HEK293T (cell line): ENCODE measurements around the gene PCDHGC4.

ENCODE experiments used
- ARNT ChIP-seq: fragments of 450-650 bp; IDR thresholded peaks from 2 replicates; pipeline ENCODE4 v1.6.1; 2017; ENCODE audit warnings: mild to moderate bottlenecking
- BHLHE40 ChIP-seq: fragments of 450-650 bp; IDR thresholded peaks from 2 replicates; pipeline ENCODE4 v1.6.1; 2016; ENCODE audit warnings: mild to moderate bottlenecking, moderate library complexity, borderline replicate concordance
- CTBP1 ChIP-seq: fragments of 450-650 bp; IDR thresholded peaks from 2 replicates; pipeline ENCODE4 v1.6.1; 2016; ENCODE audit warnings: borderline replicate concordance
- FOXA1 ChIP-seq: fragments of 450-650 bp; IDR thresholded peaks from 2 replicates; pipeline ENCODE4 v1.6.1; 2016; ENCODE audit warnings: mild to moderate bottlenecking
- FOXK2 ChIP-seq: fragments of 450-650 bp; IDR thresholded peaks from 2 replicates; pipeline ENCODE4 v1.6.1; 2016; ENCODE audit warnings: mild to moderate bottlenecking
- FOXM1 ChIP-seq: fragments of 450-650 bp; IDR thresholded peaks from 2 replicates; pipeline ENCODE4 v1.6.1; 2017; ENCODE audit warnings: mild to moderate bottlenecking, borderline replicate concordance
- HDGF ChIP-seq: fragments of 450-650 bp; IDR thresholded peaks from 2 replicates; pipeline ENCODE4 v1.6.1; 2017; ENCODE audit warnings: antibody characterized with exemption, borderline replicate concordance
- L3MBTL2 ChIP-seq: fragments of 450-650 bp; conservative IDR thresholded peaks from 2 replicates; pipeline ENCODE4 v1.6.1; 2016; ENCODE audit warnings: mild to moderate bottlenecking
- LEF1 ChIP-seq: fragments of 450-650 bp; IDR thresholded peaks from 2 replicates; pipeline ENCODE4 v1.6.1; 2017; ENCODE audit warnings: mild to moderate bottlenecking, borderline replicate concordance
- PKNOX1 ChIP-seq: fragments of 450-650 bp; IDR thresholded peaks from 2 replicates; pipeline ENCODE4 v1.6.1; 2016
- SP1 ChIP-seq: fragments of 450-650 bp; IDR thresholded peaks from 2 replicates; pipeline ENCODE4 v1.6.1; 2017
- SUZ12 ChIP-seq: fragments of 450-650 bp; IDR thresholded peaks from 2 replicates; pipeline ENCODE4 v1.6.1; 2016; ENCODE audit warnings: mild to moderate bottlenecking
- TARDBP ChIP-seq: fragments of 450-650 bp; IDR thresholded peaks from 2 replicates; pipeline ENCODE4 v1.6.1; 2016
- ZNF384 ChIP-seq: fragments of 450-650 bp; IDR thresholded peaks from 2 replicates; pipeline ENCODE4 v1.6.1; 2016

GRCh38 chr5:141440341-141440740, 44.5 kb upstream of the PCDHGC4 start:
- TF ChIP-seq SP1 (no peak), FOXM1 (no peak), LEF1 (no peak), HDGF (no peak), ARNT (no peak), TARDBP (no peak), ZNF384 (no peak), PKNOX1 (no peak), FOXK2 (no peak), FOXA1 (no peak), BHLHE40 (no peak), SUZ12 (no peak), L3MBTL2 (no peak), CTBP1 (no peak)
